GM18499 (cell line): ENCODE data around the gene WNK2.

ENCODE experiments used
- ATAC-seq: cut with Tn5 transposase; IDR thresholded peaks from one replicate; pipeline ENCODE4 v1.9.1; 2021; ENCODE audit warnings: moderate number of reproducible peaks; ENCODE audit not compliant: insufficient read depth, unreplicated experiment

WNK2 gene

GRCh38 chr9:93262537-93263310 is 78.8 kb downstream of the WNK2 start:
- no peak for ATAC-seq

DNA sequence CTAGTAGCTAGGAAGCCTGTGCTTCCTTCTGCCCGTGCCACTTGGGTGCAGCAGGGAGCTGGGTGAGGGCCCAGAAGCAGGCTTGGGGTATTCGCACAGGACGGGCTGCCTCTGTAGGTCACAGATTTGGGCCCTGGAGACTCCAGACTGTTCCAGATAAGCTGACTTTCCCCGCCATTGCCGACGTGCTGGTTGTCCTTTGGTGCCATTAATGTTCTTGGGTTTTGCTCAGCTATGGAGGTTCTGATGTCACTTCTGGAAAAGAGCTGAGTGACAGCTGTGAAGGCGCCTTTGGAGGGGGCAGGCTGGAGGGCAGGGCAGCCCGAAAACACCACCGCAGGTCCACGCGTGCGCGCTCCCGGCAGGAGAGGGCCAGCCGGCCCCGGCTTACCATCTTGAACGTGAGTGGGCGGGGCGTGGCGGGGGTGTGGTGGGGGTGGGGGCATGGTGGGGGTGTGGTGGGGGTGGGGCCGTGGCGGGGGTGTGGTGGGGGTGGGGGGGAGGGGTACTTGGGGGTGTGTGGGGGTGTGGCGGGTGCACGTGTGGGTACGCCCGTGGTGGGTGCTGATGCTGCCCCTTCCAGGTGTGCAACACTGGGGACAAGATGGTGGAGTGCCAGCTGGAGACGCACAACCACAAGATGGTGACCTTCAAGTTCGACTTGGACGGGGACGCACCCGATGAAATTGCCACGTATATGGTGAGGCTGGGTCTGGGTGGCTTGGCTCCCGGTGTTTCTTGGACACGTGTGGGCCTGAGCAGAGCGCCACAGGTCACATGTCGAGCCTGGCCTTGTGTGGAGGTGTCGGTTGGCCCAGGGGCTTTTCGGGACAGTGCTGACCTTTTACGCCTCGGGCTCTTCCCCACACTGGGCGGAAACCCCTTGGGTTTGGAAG is 79.6 kb downstream of the WNK2 start:
- no peak for ATAC-seq

DNA sequence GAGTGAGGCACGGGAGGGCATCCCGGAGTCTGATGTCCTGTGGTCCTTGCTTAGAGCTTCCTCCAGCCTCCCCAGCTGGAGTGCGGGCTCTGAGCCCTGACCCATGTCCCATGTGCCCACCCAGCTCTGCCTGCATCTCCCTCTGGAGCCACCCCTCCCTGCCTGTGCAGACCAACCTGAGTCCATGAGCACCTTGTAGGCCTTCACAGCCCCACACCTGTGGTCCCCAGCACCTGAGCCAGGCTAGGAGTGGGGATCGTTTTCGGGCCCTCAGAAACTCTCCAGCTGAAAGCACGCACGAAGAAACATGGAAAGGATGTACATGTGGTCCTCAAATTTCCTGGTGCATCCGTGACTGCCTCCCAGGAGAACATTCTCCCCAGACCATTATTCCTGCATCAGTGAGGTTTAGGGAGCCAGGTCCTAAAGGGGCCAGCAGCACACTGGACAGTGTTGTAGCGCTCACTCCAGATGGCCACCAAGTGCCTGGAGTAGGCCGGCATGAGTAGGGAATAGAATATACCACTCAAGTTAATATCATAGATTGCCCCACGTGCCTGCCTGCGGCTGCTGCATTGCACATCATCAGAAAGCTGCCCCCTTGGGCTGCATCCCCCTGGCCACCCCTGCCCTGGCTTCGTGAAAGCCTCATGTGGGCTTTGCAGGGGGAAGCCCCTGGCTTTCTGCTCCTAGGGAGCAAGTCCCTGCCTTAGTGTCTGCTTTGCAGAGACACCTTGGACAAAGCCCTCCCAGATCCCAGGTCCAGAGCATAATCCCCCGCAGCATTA is 80.6 kb downstream of the WNK2 start:
- ATAC-seq: no peak

DNA sequence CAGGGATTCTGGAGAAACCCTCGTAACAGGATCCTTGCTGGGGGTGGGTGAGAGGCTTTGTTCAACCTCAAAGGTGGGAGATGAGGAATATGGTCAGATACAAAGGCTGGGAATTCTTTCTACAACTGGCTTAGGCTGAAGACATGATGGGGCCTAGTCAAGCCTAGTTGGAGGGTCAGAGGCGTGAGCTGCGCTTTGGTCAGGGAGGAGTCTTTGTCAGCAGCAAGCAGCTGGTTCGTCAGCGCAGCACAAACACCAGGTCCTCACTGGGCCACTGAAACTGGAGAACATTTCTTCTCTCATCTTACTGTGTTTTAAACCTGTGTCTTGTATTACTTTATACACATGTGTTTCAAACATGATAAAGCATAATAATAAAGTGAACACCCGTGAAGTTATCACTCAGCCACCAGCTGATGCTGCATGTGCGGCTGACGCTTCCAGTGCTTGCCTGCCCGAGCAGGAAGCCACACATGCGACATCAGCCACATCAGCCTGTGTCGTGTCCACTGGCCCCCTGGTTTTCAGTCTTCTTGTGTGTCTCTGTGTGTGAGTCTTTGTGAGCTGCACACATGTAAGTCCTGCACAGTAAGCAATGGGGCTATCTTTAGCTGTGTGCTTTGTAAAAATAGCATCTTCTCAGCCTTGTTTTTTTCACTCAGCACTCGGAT is 81.5 kb downstream of the WNK2 start:
- ATAC-seq: no peak

GRCh38 chr9:93265972-93266371 is 82.0 kb downstream of the WNK2 start:
- no peak for ATAC-seq

DNA sequence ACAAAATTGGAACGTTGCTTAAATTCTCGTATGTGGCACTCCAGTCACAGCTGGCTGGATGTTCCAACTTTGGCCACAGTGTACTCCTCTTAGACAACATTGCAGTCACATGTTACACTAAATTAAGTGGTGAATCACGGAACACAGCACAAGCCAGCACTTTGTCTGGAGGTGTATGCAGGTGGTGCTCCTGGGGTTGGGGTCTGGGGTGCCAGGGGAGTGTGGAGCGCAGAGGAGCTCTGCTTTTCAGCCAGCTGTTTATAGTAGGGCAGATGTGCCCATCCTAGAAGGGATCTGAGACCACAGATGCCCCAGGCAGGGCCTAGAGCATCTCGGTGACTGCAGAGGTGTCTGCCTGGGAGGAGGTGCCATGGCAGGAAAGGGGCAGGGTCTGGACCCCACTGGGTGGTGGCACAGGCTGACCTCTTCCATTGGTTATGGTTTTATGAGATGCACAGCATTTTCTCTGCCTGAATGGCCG is 82.6 kb downstream of the WNK2 start:
- ATAC-seq: no peak

GRCh38 chr9:93267091-93267541 is 83.2 kb downstream of the WNK2 start:
- no peak for ATAC-seq

GRCh38 chr9:93267681-93268505 is 84.0 kb downstream of the WNK2 start:
- no peak for ATAC-seq

DNA sequence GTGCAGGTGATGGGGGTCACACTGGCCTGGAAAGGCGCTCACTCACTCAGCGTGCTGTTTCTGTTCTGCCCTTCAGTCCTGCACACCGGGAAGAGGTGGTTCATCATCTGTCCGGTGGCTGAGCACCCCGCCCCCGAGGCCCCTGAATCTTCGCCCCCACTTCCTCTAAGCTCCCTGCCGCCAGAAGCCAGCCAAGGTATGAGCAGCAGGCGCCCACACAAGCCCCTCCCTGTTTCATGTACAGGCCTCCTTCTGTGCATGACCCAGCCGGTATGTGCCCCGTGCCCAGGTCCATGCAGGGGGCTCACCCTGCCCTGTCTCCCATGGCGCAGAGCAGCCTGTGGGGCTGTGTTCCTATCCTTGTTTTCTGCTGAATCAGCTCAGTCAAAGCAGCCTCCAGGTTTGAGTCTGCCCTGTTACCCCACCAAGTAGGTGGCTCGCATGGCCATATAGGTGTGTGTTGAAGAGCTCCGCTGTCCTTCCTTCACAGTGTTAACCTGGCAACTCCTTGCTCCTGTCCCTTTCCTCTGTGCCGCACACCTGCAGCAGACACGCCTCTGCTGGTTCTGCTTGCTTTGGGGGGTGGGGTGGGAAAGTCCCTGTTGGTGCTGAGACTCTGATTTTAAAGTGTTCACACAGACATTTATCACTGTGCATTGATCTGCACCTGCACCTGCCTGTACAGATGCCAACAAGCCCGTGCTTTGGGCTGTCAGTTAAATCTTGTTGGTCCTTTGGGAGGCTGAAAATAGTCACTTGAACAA is 84.8 kb downstream of the WNK2 start:
- no peak for ATAC-seq

DNA sequence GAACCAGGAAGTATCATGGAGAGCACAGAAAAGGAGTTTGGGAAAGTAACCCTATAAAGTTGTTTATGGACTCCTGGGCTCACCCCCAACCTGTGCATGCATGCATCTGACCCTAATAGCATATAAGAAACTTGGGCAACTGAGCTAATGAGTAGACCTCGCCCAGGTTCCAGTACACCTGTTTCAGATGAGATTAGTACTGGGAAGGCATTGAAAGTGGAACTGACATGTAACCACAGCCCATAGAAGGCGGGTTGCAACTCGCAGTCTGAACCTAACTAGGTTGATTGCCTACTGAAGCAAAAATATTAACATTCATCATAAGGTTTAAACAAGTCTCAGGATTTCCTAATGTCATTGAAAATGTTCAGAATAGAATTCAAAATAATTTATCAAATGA is 87.0 kb downstream of the WNK2 start:
- ATAC-seq: no peak

- no peak for ATAC-seq
Measured at GRCh38 chr9:93276973-93277372, 93.0 kb downstream of the WNK2 start.

DNA sequence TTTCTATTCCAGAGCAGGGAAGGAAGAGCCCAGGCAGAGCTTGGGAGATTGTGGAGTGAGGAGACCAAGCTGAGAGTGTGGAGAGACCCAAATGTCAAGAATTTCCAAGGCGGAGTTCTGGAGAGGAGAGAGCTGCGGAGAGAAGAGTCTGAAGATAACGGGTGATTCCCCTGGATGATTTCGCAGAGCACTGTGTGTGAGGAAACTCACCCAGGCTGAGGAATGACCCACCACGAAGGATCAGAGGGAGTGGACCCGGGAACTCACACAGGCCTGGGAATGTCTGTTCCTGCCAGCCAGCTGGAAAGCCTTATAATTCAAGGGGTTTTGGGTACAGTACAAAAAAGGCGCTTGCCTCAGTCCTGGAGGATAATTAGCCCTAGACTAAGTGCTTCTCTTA is 94.2 kb downstream of the WNK2 start:
- no peak for ATAC-seq

DNA sequence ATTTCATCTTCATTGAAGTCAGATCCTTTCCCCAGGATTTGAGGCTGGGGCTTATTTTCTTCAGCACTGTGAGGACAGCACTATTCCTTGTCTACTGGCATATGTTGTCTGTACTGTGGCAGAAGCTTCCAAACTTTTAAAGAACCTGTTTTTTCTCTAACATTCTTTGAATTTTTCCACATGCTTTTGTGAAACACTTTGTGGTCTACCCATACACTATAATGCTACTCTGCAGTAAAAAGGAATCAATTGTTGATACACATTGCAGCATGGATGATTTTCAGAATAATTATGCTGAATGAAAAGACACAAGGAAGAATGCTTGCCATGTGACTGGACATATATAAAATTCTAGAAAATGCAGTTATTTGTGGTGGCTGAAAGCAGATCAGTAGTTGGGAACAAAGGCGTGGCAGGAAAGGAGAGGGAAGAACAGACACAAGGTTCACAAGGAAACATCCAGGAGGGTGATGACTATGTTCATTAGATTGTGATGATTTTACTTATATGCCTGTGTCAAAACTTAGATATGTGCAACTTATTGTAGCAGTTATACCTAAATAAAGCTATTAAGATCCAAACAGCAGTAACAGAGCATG is 96.8 kb downstream of the WNK2 start:
- ATAC-seq: no peak

DNA sequence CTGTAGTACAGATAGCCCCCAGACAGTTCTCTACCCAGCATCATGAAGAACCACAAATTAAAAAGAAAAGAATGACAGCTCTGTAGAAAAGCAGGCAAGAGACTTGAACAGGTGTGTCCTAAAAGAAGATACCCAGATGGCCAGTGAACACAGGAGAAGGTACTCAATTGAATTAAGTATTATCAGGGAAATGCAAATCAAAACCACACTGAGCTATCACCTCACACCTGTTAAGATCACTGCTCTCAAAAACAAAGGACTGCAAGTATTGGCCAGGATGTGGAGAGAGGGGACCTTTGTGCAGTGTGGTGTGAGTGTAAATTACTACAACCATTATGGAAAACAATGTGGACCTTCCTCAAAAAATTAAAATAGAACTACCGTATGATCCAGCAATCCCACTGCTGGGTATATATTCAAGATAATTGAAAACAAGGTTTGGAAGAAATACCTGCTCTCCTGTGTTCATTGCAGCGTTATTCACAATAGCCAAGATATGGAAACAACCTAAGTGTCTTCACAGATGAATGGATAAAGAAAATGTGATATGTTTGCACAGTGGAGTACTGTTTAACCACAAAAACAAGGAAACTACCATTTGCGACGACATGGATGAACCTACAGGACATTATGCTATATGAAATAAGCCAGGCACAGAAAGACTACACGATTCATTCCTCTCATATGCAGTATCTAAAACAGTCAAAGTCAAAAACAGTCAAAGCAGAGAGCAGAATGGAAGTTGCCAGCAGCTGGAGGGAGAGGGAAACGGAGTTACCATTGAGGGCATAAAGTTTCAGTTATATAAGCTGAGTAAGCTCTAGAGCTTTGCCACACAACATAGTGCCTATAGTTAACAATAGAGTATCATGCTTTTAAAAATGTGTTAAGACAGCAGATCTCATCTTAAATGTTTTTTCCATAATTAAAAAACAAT is 102.6 kb downstream of the WNK2 start:
- no peak for ATAC-seq

DNA sequence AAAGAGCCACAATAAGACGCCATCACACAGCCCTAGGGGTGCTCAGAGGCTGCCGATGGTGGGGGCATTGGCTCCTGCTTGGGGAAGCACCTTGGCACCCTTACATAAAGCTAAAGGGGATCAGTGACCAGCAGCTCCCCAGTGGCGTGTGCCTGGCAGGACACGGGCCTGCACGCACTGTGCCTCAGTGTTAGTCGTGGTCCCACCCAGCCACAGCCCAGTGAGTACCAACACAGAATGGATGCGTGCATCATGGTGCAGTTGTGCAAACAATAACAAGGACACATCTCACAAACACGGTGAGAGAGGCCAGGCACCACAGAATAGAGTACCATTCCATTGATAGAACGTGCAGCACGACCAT is 103.2 kb downstream of the WNK2 start:
- ATAC-seq: no peak

DNA sequence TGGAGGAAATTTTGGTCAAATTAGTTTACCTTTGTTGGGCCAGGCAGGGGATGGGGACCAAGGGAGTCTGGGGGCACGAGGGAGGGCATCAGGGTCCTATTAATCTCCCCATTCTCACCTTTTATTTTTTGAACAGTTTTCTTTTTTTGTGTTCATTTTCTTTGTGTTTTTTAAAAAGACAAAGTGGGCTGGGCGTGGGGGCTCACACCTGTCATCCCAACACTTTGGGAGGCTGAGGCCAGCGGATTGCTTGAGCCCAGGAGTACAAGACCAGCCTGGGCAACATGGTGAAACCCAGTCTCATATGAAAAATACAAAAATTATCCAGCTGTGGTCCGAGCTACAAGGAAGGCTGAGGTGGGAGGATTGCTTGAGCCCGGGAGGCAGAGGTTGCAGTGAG is 103.7 kb downstream of the WNK2 start:
- ATAC-seq: no peak

DNA sequence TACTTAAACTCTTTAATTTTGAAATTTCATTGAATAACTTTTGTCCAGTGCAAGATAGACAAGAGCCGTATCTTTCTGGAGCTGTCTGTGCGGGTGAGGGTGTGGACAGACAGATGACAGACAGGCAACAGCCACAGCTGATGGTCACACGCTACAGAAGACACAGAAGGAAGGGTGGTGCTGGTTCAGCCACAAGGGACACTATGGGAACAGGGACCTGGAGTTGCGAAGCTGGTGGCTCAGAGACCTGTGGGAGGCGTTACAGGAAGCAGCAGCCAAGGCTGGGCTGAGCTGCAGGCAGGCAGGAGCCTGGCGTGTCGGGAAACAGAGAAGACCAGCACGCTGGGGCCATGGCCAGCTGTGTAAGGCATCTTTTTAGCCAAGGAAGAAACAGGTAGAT is 104.4 kb downstream of the WNK2 start:
- ATAC-seq: no peak
